MG63 (cell line): ENCODE results near the gene KCNH1. TPM values are rescaled to one million over a fixed set of nuclear protein-coding genes. Genes with fewer than 3 reads are reported as not detected.

Experiments
- DNase-seq: peaks from one replicate; pipeline ENCODE4 v3.0.0-alpha.2; 2020
- H3K27me3 ChIP-seq: fragments of 250-450 bp; sonication (Bioruptor Pico); 2 replicates; pipeline ENCODE4 v1.5.1; 2020; ENCODE audit warnings: mild to moderate bottlenecking, moderate library complexity
- H3K36me3 ChIP-seq: fragments of 250-450 bp; sonication (Bioruptor Pico); 2 replicates; pipeline ENCODE4 v1.5.1; 2020; ENCODE audit warnings: mild to moderate bottlenecking, moderate library complexity
- H3K4me3 ChIP-seq: fragments of 250-450 bp; sonication (Bioruptor Pico); 2 replicates; pipeline ENCODE4 v1.5.1; 2020; ENCODE audit warnings: mild to moderate bottlenecking, moderate library complexity
- H3K9me3 ChIP-seq: fragments of 250-450 bp; sonication (Bioruptor Pico); 2 replicates; pipeline ENCODE4 v1.5.1; 2020; ENCODE audit warnings: mild to moderate bottlenecking, moderate library complexity
- total RNA-seq: library from RNA; depleted of rRNA; stranded (reverse); fragments of >200 nt; shearing (Covaris generic); gene quantifications from 2 replicates; pipeline ENCODE4 v1.2.3, GENCODE V29; 2014; ENCODE audit warnings: low replicate concordance

The KCNH1 gene
- total RNA-seq, 1 experiment from 2014 or later, result not detected

DNA sequence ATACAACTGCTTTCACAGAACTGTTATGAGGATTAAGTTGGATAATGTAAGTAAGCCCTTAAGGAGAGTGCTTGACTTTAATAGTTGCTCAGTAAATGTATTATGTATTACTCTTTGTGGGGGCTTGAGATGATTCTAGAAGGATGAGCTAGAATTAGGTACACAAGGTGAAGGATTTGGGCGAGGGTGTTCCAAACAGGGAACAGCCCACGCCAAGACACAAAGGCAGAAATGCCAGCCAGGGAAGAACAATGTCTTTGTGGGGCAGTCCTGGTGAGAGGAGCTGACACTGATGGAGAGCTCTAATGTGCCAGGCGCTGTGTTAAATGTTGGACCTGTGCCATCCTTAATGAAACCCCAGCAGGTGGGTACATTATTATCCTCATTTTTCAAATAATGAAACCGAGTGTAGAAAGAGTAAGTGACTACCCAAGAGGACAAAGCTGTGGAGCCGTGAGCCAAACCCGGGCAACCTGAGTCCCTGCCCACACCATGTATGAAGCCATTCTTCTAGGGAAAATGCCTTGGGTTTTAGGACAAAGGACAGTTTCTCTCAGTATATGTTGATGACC is 442.8 kb downstream of the KCNH1 start:
- H3K4me3 ChIP-seq, result no peak overlapping the region
- H3K27me3 ChIP-seq, result no peaks in the 10 kb centered on the region
- no peaks in the 10 kb centered on the region for H3K36me3 ChIP-seq
- no peak for DNase-seq
- no peaks in the 10 kb centered on the region for H3K9me3 ChIP-seq

GRCh38 chr1:210690236-210690635 is 443.7 kb downstream of the KCNH1 start:
- Histone ChIP-seq H3K36me3 (no peaks in the 10 kb centered on the region), H3K9me3 (no peaks in the 10 kb centered on the region), H3K27me3 (no peaks in the 10 kb centered on the region), H3K4me3 (no peak overlapping the region)
- no peak for DNase-seq

GRCh38 chr1:210689826-210690225 is 444.1 kb downstream of the KCNH1 start:
- Histone ChIP-seq H3K36me3 (no peaks in the 10 kb centered on the region), H3K4me3 (no peak overlapping the region), H3K9me3 (no peaks in the 10 kb centered on the region), H3K27me3 (no peaks in the 10 kb centered on the region)
- DNase-seq, result no peak

DNA sequence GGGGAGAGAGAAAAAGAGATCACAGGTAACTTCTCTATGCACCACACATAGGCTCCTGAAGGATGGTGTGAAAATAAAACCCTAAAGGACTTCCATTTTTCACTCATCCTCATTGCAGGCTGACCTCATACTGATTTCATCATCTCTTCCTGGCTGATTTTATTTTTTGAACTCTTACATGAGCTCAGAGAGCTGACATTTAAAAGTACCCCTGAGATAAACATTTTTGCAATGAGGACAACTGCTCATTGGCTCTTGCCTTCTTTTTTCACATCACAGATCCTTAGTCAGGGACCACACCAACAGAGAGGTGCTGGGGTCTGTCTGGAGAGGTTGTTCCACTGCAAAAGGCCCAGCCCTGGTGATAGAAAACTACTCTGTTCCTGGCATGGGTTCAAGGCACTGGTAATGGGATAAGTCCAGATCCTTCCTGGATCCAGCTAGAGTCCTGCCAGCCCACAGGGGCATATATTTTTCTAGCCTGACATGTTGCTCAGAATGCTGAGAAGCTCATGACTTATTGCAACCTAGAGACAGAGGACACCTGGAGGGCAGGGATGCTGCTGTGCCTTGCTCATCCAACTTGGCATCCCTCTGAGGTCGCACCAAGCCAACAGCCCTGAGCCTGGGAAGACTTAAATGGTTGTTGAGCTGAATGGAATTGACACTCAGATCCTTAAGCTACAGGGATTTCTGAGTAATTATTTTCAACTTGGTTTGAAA is 445.3 kb downstream of the KCNH1 start:
- no peaks in the 10 kb centered on the region for H3K9me3 ChIP-seq
- no peaks in the 10 kb centered on the region for H3K36me3 ChIP-seq
- DNase-seq, result peak; percentile 46
- no peaks in the 10 kb centered on the region for H3K27me3 ChIP-seq
- H3K4me3 ChIP-seq, result no peak overlapping the region

DNA sequence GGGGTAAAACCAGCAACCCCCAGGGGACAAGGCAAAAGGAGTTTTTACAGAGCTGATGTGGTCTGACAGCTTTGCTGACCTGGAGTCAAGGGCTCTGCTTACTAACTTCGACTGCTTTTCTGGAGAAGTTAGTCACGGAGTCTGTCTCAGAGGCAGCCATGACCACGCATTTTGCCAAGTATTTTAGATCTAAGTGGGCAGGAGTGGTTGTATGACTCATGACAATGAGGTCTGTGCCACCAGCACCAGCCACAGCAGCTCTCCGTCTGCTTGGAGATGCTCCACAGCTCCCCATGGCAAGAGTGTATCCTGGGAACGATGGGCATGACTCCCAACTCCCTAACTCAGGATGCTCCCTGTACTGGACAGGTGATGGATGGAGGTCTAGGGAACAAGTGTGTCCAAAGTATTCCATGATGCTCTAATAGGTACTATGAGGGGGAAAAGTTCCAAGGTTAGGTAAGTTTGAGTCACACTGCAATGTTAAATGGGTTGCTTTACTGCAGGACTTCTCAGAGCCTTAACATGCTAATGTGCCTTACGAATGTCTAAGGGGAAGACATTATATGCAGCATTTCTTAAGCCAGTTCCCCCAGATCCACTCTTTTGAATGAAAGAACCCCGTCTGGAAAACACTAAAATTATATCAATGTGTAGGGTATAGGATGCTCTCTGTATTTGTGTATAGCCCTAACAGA is 446.2 kb downstream of the KCNH1 start:
- Histone ChIP-seq H3K9me3 (no peaks in the 10 kb centered on the region), H3K27me3 (no peaks in the 10 kb centered on the region), H3K36me3 (no peaks in the 10 kb centered on the region), H3K4me3 (no peak overlapping the region)
- DNase-seq, result peak; percentile 79

DNA sequence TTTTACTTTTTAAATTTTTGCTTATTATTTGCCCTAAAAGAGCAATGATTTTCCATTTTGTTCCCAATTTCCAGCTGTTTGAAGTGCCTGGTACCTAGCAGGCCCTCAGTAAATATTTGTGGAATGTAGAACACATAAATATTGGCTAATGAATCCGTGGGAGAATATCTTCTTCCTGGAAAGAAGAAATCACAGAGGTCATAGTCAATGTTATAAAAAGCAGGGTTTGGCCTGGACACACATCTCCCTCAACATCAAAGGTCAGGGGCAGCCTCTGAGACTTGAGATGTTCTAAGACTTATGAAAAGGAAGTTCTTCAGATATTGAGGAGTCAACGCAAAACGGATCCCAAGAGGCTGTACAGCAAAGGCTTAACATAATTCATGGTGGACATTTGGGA is 447.1 kb downstream of the KCNH1 start:
- no peaks in the 10 kb centered on the region for H3K27me3 ChIP-seq
- H3K4me3 ChIP-seq, result no peak overlapping the region
- no peaks in the 10 kb centered on the region for H3K9me3 ChIP-seq
- H3K36me3 ChIP-seq, result no peaks in the 10 kb centered on the region
- DNase-seq, result no peak

DNA sequence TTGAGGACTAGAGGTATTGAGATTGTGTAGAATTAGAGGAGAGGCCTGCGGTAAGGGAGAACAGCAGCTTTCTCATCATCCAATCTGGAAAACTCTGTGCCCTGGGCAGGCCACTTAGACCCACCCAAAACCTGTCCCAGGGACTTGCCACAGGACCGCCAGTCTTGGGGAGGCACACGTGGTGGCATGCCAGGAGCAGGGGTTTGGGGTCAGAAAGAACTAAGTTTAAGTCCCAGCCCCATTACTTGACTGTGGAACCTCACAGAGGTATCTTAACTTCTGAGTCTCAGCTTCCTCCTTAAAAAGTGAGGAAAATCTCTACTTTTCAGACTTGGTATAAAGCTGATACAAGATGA is 448.7 kb downstream of the KCNH1 start:
- Histone ChIP-seq H3K36me3 (no peaks in the 10 kb centered on the region), H3K27me3 (no peaks in the 10 kb centered on the region), H3K4me3 (no peak overlapping the region), H3K9me3 (no peaks in the 10 kb centered on the region)
- no peak for DNase-seq

GRCh38 chr1:210684466-210685294 is 449.3 kb downstream of the KCNH1 start:
- H3K4me3 ChIP-seq, result no peak overlapping the region
- H3K27me3 ChIP-seq, result no peaks in the 10 kb centered on the region
- H3K36me3 ChIP-seq, result no peaks in the 10 kb centered on the region
- H3K9me3 ChIP-seq, result no peaks in the 10 kb centered on the region
- DNase-seq, result no peak

GRCh38 chr1:210683403-210684047 is 450.4 kb downstream of the KCNH1 start:
- Histone ChIP-seq H3K4me3 (no peak overlapping the region), H3K9me3 (no peaks in the 10 kb centered on the region), H3K27me3 (no peaks in the 10 kb centered on the region), H3K36me3 (no peaks in the 10 kb centered on the region)
- DNase-seq, result no peak

DNA sequence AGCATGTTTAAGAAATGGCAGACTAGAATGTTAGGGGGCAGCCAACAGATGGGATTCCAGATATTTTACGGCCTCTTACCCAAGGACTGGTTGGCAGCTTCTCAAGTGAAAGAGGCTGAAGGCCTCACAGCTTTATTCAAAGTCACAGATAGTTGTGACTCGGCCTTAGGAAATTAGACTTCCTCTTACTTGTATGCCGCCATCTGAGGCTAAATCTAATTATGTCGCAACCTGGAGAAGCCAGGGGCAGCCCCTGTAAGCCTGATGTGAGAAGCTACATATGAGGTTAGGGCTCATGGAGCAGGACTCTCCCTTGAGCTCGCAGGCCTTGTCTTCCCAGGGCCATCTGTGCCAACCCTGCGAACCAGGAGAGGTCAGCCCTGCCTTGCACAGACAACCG is 452.8 kb downstream of the KCNH1 start:
- no peaks in the 10 kb centered on the region for H3K9me3 ChIP-seq
- DNase-seq, result no peak

GRCh38 chr1:210678306-210678705 is 455.6 kb downstream of the KCNH1 start:
- no peak for DNase-seq
- H3K27me3 ChIP-seq, result no peaks in the 10 kb centered on the region
- no peak overlapping the region for H3K4me3 ChIP-seq
- H3K36me3 ChIP-seq, result no peaks in the 10 kb centered on the region
- no peaks in the 10 kb centered on the region for H3K9me3 ChIP-seq

More for the DNA sequence above, 452.8 kb downstream of the KCNH1 start:
- no peaks in the 10 kb centered on the region for H3K27me3 ChIP-seq
- H3K4me3 ChIP-seq, result no peak overlapping the region
- no peaks in the 10 kb centered on the region for H3K36me3 ChIP-seq

GRCh38 chr1:210677533-210677932 is 456.4 kb downstream of the KCNH1 start:
- Histone ChIP-seq H3K4me3 (no peak overlapping the region), H3K9me3 (no peaks in the 10 kb centered on the region), H3K36me3 (no peaks in the 10 kb centered on the region), H3K27me3 (no peaks in the 10 kb centered on the region)
- DNase-seq, result no peak

- Histone ChIP-seq H3K4me3 (no peak overlapping the region), H3K27me3 (no peaks in the 10 kb centered on the region)
Measured at GRCh38 chr1:210676539-210676938, 457.4 kb downstream of the KCNH1 start.

DNA sequence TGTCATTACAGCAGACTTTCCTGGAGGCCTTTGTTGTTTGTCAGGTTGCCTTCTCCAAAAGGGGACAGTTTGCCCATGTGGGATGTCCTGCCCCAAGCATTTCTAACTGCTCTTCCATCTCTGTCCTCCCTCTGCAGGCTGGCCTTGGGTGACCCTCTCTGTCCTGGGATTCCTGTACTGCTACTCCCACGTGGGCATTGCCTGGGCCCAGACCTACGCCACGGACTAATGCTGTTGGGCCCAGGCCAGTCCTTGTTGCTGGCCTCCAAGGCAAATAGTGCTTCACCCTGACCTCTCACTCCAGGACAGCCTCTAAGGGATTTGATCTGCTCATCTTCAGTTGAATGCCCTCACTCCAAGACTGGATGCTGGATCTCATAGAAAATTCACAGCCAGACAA is 459.8 kb downstream of the KCNH1 start:
- Histone ChIP-seq H3K4me3 (no peak overlapping the region), H3K36me3 (no peaks in the 10 kb centered on the region), H3K9me3 (no peaks in the 10 kb centered on the region), H3K27me3 (no peaks in the 10 kb centered on the region)
- DNase-seq, result no peak

More at GRCh38 chr1:210676539-210676938, 457.4 kb downstream of the KCNH1 start:
- no peak for DNase-seq
- no peaks in the 10 kb centered on the region for H3K9me3 ChIP-seq
- H3K36me3 ChIP-seq, result no peaks in the 10 kb centered on the region

GRCh38 chr1:210669951-210670350 is 464.0 kb downstream of the KCNH1 start:
- Histone ChIP-seq H3K9me3 (no peaks in the 10 kb centered on the region), H3K4me3 (no peak overlapping the region), H3K36me3 (no peaks in the 10 kb centered on the region), H3K27me3 (no peaks in the 10 kb centered on the region)
- DNase-seq, result no peak

DNA sequence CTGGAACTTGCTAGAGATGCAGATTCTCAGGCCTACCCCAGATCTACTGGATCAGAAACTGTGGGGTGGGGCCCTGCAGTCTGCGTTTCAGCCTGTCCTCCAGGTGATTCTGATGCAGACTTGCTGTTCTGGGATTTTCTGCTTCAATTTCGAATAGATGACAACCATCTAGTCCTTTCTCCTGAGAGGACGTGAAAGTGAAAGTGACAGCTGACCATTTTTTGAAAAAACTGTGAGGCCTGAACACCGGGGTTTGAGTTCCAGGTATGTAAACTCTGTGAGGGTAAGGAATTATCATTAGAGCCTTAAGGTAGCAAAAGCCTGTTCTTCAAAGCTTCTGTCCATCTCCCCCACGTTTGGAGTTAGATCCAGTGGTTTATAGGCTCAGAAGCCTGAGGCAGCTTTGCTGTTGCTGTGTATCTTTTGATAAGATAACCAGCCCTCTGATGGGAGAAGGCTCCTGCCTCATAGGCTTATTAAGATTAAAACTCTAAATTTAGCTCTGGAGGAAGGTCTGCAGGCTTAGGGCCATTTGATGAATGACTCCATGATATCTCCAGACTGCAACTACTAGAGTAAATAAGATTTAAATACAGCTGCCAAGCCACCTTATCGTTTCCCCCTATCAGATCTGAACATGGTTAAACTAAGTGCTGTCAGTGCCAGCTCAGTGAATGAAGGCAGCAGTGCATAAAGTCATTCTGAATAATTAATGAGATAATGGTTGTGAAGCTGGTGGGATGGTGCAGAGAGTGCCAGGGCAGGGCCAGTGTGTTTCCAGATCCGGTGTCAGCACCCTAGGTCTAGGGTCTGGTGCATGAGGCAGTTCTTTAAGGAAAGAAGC is 470.0 kb downstream of the KCNH1 start:
- no peak for DNase-seq
- H3K27me3 ChIP-seq, result no peaks in the 10 kb centered on the region
- no peak overlapping the region for H3K4me3 ChIP-seq
- no peaks in the 10 kb centered on the region for H3K9me3 ChIP-seq
- H3K36me3 ChIP-seq, result no peaks in the 10 kb centered on the region
